ENCODE measurements around the gene DUOX1. TPM values are rescaled to one million over a fixed set of nuclear protein-coding genes. Genes with fewer than 3 reads are reported as not detected.

DUOX1 gene
- total RNA-seq, 4 donors from 2014 or later = 1.5 to 4.2 (median 3.9) TPM

GRCh38 chr15:45106002-45106790 is 23.6 kb upstream of the DUOX1 start:
- WGBS, 2 donors = 77 to 82% methylated on average over 11 to 15 of the region's 15 CpGs
- TF ChIP-seq CTCF (IDR thresholded peaks at IDR 0.05) = no peak
- TF ChIP-seq POLR2A (IDR thresholded peaks at IDR 0.05) = no peak
- TF ChIP-seq EP300 (IDR thresholded peaks at IDR 0.05) = no peak
- no peak overlapping the region for H3K4me3 ChIP-seq

GRCh38 chr15:45107941-45108630 is 21.7 kb upstream of the DUOX1 start:
- 92 to 93% methylated on average over 6 to 10 of the region's 10 CpGs for WGBS, 2 donors
- Histone ChIP-seq H3K27me3 (peaks cover 0 to 47% of the 10 kb centered on the region in 2 donors), H3K4me1 (peaks cover 0 to 18% (median 11%) of the 10 kb centered on the region in 4 donors), H3K9me3 (no peaks in the 10 kb centered on the region), H3K36me3 (peaks cover 0 to 3% (median 0%) of the 10 kb centered on the region in 3 donors), H3K27ac (no peak overlapping the region), H3K4me3 (no peak overlapping the region)
- no peak for DNase-seq (ENCODE audit: low spot score in 2 of 2)
- no peak for TF ChIP-seq POLR2A (IDR thresholded peaks at IDR 0.05)
- no peak for TF ChIP-seq CTCF (IDR thresholded peaks at IDR 0.05)
- TF ChIP-seq EP300 (IDR thresholded peaks at IDR 0.05) = no peak

More at GRCh38 chr15:45106002-45106790, 23.6 kb upstream of the DUOX1 start:
- Histone ChIP-seq H3K27me3 (peaks cover 0 to 28% of the 10 kb centered on the region in 2 donors), H3K9me3 (no peaks in the 10 kb centered on the region), H3K36me3 (peaks cover 0 to 3% (median 0%) of the 10 kb centered on the region in 3 donors), H3K4me1 (no peaks in the 10 kb centered on the region), H3K27ac (no peak overlapping the region)
- DNase-seq (ENCODE audit: low spot score in 2 of 2) = no peak

DNA sequence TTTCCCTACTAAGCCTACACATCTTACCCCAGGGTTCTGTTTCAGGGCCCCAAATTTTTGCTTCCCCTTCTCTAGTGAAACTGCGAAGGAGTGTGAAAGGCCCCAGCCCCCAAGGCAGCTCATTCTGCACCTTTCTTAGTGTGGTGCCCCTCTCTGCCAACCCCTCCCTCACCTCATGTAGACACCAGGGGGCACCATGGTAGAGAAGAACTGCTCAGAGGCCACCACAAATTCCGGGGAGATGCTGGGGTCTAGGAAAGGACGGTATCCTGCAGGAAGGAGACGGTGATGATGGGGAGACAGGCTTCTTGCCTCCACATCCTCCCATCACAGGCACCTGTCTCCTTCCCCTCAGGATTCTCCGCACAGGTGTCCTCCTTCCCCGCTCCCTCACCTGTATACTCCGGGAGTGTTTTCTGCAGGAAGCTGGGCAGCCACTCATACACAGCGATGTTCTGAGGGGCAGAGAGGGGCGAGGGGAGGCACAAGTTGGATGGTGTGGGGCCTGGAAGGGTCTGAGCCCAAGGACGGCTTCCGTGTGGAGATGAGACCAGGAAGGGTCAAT is 19.5 kb upstream of the DUOX1 start:
- WGBS, 2 donors = 31 to 49% methylated on average over 11 of the region's 11 CpGs
- H3K36me3 ChIP-seq = peaks cover 0 to 3% (median 0%) of the 10 kb centered on the region in 3 donors
- H3K4me3 ChIP-seq = no peak overlapping the region
- H3K27me3 ChIP-seq = peaks cover 0 to 69% of the 10 kb centered on the region in 2 donors
- H3K9me3 ChIP-seq = no peaks in the 10 kb centered on the region
- no peak for TF ChIP-seq EP300 (IDR thresholded peaks at IDR 0.05)
- TF ChIP-seq POLR2A (IDR thresholded peaks at IDR 0.05) = no peak
- no peak for TF ChIP-seq CTCF (IDR thresholded peaks at IDR 0.05)
- no peak overlapping the region for H3K27ac ChIP-seq
- no peak for DNase-seq (ENCODE audit: low spot score in 2 of 2)
- H3K4me1 ChIP-seq = peaks cover 0 to 32% (median 17%) of the 10 kb centered on the region in 4 donors

GRCh38 chr15:45111390-45112142 is 18.2 kb upstream of the DUOX1 start:
- WGBS, 2 donors = 7% methylated on average over 24 to 51 of the region's 71 CpGs
- peaks cover 2 to 82% of the 10 kb centered on the region in 2 donors for H3K27me3 ChIP-seq
- no peaks in the 10 kb centered on the region for H3K36me3 ChIP-seq
- no peak for DNase-seq (ENCODE audit: low spot score in 2 of 2)
- no peaks in the 10 kb centered on the region for H3K9me3 ChIP-seq
- no peak overlapping the region for H3K4me3 ChIP-seq
- peaks cover 0 to 40% (median 20%) of the 10 kb centered on the region in 4 donors for H3K4me1 ChIP-seq
- no peak for TF ChIP-seq POLR2A (IDR thresholded peaks at IDR 0.05)
- TF ChIP-seq EP300 (IDR thresholded peaks at IDR 0.05) = no peak
- TF ChIP-seq CTCF (IDR thresholded peaks at IDR 0.05) = no peak
- H3K27ac ChIP-seq = no peak overlapping the region

All from tibial nerve (tissue), 4 donors.